GM23338 (cell line): ENCODE measurements around the gene ZBTB44. TPM values are rescaled to one million over a fixed set of nuclear protein-coding genes. Genes with fewer than 3 reads are reported as not detected.
"Not testable (repeated sequence)": the region's sequence is repeated elsewhere in the genome, so short reads cannot be mapped to it uniquely, and the experiment has no call there.

Experiments used
- ATAC-seq: fragments of 200-7000 bp; cut with Tn5 transposase; 3 replicates; pipeline ENCODE4 v1.9.1; 2020
- DNase-seq: peaks from one replicate; pipeline ENCODE4 v3.0.0-alpha.2; 2015; ENCODE audit warnings: low spot score
- H2AFZ ChIP-seq: fragments of 200-600 bp; sonication (generic); 2 replicates; pipeline ENCODE4 v1.8.0; 2016; ENCODE audit warnings: antibody characterized with exemption, mild to moderate bottlenecking, moderate library complexity
- H3F3A ChIP-seq: fragments of 200-600 bp; sonication (generic); replicated peaks from 2 replicates; pipeline ENCODE4 v1.8.0; 2017; ENCODE audit warnings: antibody characterized with exemption, mixed run types, low read depth
- H3K27ac ChIP-seq: fragments of 200-600 bp; sonication (generic); 2 replicates; pipeline ENCODE4 v1.6.1; 2016; ENCODE audit warnings: low read depth
- H3K27me3 ChIP-seq: fragments of 200-600 bp; sonication (generic); 2 replicates; pipeline ENCODE4 v1.8.0; 2016; ENCODE audit warnings: mild to moderate bottlenecking, mixed run types, moderate library complexity; ENCODE audit not compliant: insufficient read depth
- H3K36me3 ChIP-seq: fragments of 200-600 bp; sonication (generic); 2 replicates; pipeline ENCODE4 v1.8.0; 2016; ENCODE audit warnings: mild to moderate bottlenecking; ENCODE audit not compliant: insufficient read depth
- H3K4me1 ChIP-seq: fragments of 200-600 bp; sonication (generic); 2 replicates; pipeline ENCODE4 v1.8.0; 2016; ENCODE audit warnings: mild to moderate bottlenecking, moderate library complexity; ENCODE audit not compliant: insufficient read depth
- H3K4me2 ChIP-seq: fragments of 200-600 bp; sonication (generic); 2 replicates; pipeline ENCODE4 v1.7.1; 2017; ENCODE audit warnings: mixed run types
- H3K4me3 ChIP-seq: fragments of 200-600 bp; sonication (generic); 2 replicates; pipeline ENCODE4 v1.6.1; 2016; ENCODE audit warnings: mixed run types
- H3K79me2 ChIP-seq: fragments of 200-600 bp; sonication (generic); replicated peaks from 2 replicates; pipeline ENCODE4 v1.8.0; 2017; ENCODE audit warnings: mild to moderate bottlenecking; ENCODE audit not compliant: insufficient read depth
- H3K9me2 ChIP-seq: fragments of 200-600 bp; sonication (generic); 2 replicates; pipeline ENCODE4 v1.8.0; 2017; ENCODE audit not compliant: insufficient read depth
- H4K20me1 ChIP-seq: fragments of 200-600 bp; sonication (generic); replicated peaks from 2 replicates; pipeline ENCODE4 v1.8.0; 2017; ENCODE audit warnings: mild to moderate bottlenecking; ENCODE audit not compliant: insufficient read depth
- H3K27ac Mint-ChIP-seq: 2 replicates; pipeline ENCODE4 v1.8.0; 2020; ENCODE audit warnings: inconsistent platforms, mild to moderate bottlenecking, moderate library complexity, mixed read lengths
- H3K27me3 Mint-ChIP-seq: 3 replicates; pipeline ENCODE4 v1.8.0; 2022; ENCODE audit warnings: low read depth, mild to moderate bottlenecking, moderate library complexity, mixed read lengths, inconsistent platforms; ENCODE audit not compliant: insufficient read depth, poor library complexity
- H3K36me3 Mint-ChIP-seq: 3 replicates; pipeline ENCODE4 v1.8.0; 2021; ENCODE audit warnings: low read depth, mild to moderate bottlenecking, inconsistent platforms, moderate library complexity, mixed read lengths
- H3K4me1 Mint-ChIP-seq: 3 replicates; pipeline ENCODE4 v1.8.0; 2020; ENCODE audit warnings: mild to moderate bottlenecking, inconsistent platforms, mixed read lengths
- H3K4me3 Mint-ChIP-seq: 3 replicates; pipeline ENCODE4 v1.8.0; 2021; ENCODE audit warnings: moderate library complexity, mild to moderate bottlenecking, inconsistent platforms, mixed read lengths
- H3K9me3 Mint-ChIP-seq: 3 replicates; pipeline ENCODE4 v1.8.0; 2020; ENCODE audit warnings: moderate library complexity, mild to moderate bottlenecking, inconsistent platforms, mixed read lengths
- CREB1 ChIP-seq: fragments of 250-450 bp; sonication (Bioruptor Pico); IDR thresholded peaks from 2 replicates; pipeline ENCODE4 v1.5.0; 2020; ENCODE audit warnings: low read depth, mild to moderate bottlenecking, moderate library complexity
- ETS1 ChIP-seq: IDR thresholded peaks from 2 replicates; pipeline ENCODE4 v1.6.1; 2016; ENCODE audit warnings: antibody characterized with exemption
- EZH2 ChIP-seq: fragments of 200-600 bp; sonication (generic); IDR thresholded peaks from one replicate; pipeline ENCODE4 v1.8.0; 2017; ENCODE audit warnings: antibody characterized with exemption, mild to moderate bottlenecking, low read depth; ENCODE audit not compliant: unreplicated experiment
- JUNB ChIP-seq: IDR thresholded peaks from one replicate; pipeline ENCODE4 v1.6.1; 2016; ENCODE audit warnings: antibody characterized with exemption; ENCODE audit not compliant: unreplicated experiment
- ZNF331 ChIP-seq: fragments of 250-450 bp; sonication (Bioruptor Pico); IDR thresholded peaks from 2 replicates; pipeline ENCODE4 v1.5.0; 2020; ENCODE audit warnings: low read depth, mild to moderate bottlenecking, moderate library complexity
- ZNF462 ChIP-seq: fragments of 250-450 bp; sonication (Bioruptor Pico); IDR thresholded peaks from 2 replicates; pipeline ENCODE4 v1.5.0; 2020; ENCODE audit warnings: mild to moderate bottlenecking, moderate library complexity
- polyA plus RNA-seq: library from polyadenylated mRNA; unstranded; fragments of >200 nt; fragmentation: Nextera tagmentation; extraction: Ambion mirVana; gene quantifications from 2 replicates; pipeline ENCODE4 v1.2.1, GENCODE V29; 2016
- total RNA-seq: library from RNA; depleted of rRNA; stranded (reverse); fragments of >200 nt; shearing (Covaris generic); gene quantifications from 2 replicates; pipeline ENCODE4 v1.2.3, GENCODE V29; 2014
- TF ChIP-seq, protein P1 (sequence below), 2 experiments: fragments of 200-600 bp in 1 of 2; sonication (generic) in 1 of 2; conservative IDR thresholded peaks; 2 replicates each; pipeline versions ENCODE4 v1.5.1 to v1.6.1; 2016 to 2017; ENCODE audit warnings: antibody characterized with exemption in 2 of 2, low read depth in 2 of 2, mild to moderate bottlenecking in 2 of 2, moderate library complexity in 1 of 2
- TF ChIP-seq, protein P2 (sequence below): IDR thresholded peaks from one replicate; pipeline ENCODE4 v1.6.1; 2018; ENCODE audit warnings: antibody characterized with exemption; ENCODE audit not compliant: unreplicated experiment

The ZBTB44 gene
- total and polyA plus RNA-seq, 2 experiments from 2014 or later, result 61.2 to 102 TPM

DNA sequence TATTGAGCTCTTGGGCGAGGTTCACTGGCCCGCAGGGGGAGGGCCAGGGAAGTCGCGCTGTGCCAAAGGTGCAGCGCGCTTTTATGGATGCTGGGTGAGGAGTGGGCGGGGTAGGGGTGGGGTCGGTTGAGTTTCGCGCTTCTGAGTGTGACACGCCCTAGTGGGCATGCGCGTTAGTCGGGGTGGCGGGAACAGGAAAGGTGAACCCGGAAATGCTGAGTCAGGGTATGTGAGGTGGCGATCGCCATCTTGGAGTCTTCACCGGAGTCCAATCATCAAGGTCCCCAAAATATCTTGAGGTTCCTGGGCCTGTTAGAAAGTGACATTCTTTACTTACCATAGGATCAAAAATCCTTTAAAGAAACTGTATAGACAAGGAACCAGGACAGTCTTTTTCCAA is 16.7 kb upstream of the ZBTB44 start:
- H3K4me3 Mint-ChIP-seq, result not testable (repeated sequence)

DNA sequence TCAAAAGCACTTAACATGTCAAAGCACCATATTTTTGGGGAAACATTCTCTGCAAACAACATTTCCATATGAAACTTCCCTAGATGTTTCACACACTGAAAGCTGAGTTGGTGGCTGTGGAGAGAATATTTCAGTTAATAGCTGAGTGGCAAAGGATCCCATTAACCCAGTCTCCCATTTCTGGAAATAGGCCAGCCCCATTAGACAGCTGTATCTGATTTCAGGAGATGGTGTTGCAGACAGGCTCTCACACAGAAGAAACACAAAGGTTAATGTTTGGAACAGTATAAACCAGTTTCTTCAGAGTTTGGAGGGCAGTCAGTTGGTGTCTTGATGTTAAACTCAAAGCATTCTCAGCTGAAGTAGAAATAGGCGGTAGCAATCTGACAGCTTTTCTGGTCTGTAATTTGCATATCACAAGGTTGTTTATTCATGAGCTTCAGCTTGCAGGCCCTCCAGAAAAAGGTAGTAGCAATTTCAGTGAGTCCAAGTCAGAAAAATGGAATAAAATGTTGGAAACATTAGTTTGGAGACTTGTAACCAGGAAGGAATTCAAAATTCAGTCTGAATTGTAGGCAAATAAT is 15.5 kb upstream of the ZBTB44 start:
- H3K27ac Mint-ChIP-seq, result no peak overlapping the region
- H3K27ac ChIP-seq, result no peak overlapping the region; the same call in 1 of the 2 replicates
- TF ChIP-seq, protein P1, sequence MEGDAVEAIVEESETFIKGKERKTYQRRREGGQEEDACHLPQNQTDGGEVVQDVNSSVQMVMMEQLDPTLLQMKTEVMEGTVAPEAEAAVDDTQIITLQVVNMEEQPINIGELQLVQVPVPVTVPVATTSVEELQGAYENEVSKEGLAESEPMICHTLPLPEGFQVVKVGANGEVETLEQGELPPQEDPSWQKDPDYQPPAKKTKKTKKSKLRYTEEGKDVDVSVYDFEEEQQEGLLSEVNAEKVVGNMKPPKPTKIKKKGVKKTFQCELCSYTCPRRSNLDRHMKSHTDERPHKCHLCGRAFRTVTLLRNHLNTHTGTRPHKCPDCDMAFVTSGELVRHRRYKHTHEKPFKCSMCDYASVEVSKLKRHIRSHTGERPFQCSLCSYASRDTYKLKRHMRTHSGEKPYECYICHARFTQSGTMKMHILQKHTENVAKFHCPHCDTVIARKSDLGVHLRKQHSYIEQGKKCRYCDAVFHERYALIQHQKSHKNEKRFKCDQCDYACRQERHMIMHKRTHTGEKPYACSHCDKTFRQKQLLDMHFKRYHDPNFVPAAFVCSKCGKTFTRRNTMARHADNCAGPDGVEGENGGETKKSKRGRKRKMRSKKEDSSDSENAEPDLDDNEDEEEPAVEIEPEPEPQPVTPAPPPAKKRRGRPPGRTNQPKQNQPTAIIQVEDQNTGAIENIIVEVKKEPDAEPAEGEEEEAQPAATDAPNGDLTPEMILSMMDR (conservative IDR thresholded peaks at IDR 0.05; ENCODE audit: low read depth in 2 of 2), result no peak
- TF ChIP-seq, protein P2, sequence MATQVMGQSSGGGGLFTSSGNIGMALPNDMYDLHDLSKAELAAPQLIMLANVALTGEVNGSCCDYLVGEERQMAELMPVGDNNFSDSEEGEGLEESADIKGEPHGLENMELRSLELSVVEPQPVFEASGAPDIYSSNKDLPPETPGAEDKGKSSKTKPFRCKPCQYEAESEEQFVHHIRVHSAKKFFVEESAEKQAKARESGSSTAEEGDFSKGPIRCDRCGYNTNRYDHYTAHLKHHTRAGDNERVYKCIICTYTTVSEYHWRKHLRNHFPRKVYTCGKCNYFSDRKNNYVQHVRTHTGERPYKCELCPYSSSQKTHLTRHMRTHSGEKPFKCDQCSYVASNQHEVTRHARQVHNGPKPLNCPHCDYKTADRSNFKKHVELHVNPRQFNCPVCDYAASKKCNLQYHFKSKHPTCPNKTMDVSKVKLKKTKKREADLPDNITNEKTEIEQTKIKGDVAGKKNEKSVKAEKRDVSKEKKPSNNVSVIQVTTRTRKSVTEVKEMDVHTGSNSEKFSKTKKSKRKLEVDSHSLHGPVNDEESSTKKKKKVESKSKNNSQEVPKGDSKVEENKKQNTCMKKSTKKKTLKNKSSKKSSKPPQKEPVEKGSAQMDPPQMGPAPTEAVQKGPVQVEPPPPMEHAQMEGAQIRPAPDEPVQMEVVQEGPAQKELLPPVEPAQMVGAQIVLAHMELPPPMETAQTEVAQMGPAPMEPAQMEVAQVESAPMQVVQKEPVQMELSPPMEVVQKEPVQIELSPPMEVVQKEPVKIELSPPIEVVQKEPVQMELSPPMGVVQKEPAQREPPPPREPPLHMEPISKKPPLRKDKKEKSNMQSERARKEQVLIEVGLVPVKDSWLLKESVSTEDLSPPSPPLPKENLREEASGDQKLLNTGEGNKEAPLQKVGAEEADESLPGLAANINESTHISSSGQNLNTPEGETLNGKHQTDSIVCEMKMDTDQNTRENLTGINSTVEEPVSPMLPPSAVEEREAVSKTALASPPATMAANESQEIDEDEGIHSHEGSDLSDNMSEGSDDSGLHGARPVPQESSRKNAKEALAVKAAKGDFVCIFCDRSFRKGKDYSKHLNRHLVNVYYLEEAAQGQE, result no peak
- TF ChIP-seq JUNB (no peak), ZNF462 (CRISPR knock-in tag) (no peak), ZNF331 (CRISPR knock-in tag) (no peak), ETS1 (no peak), CREB1 (no peak), EZH2 (no peak)

More for the DNA sequence above, 16.7 kb upstream of the ZBTB44 start:
- H3K4me1 ChIP-seq, result peaks cover 11% of the 10 kb centered on the region
- H3K9me3 Mint-ChIP-seq, result peaks cover 15% of the 10 kb centered on the region; the same call in 2 of the 3 replicates
- H2AFZ ChIP-seq, H3K27me3 Mint-ChIP-seq, H3K79me2 ChIP-seq, H3K27ac ChIP-seq, H3K4me2 ChIP-seq, H4K20me1 ChIP-seq, ATAC-seq, H3K27ac Mint-ChIP-seq, H3K27me3 ChIP-seq, H3F3A ChIP-seq, H3K9me2 ChIP-seq, H3K4me3 ChIP-seq, H3K36me3 ChIP-seq: not testable (repeated sequence)
- DNase-seq, result peak; percentile 28
- H3K36me3 Mint-ChIP-seq, result peaks cover 21% of the 10 kb centered on the region; the same call in 2 of the 3 replicates
- peaks cover 11% of the 10 kb centered on the region for H3K4me1 Mint-ChIP-seq

More for the DNA sequence above, 15.5 kb upstream of the ZBTB44 start:
- H3K4me2 ChIP-seq, result peak overlapping the region; percentile 49; the same call in 1 of the 2 replicates
- no peak overlapping the region for H3K4me3 ChIP-seq
- peaks cover 2% of the 10 kb centered on the region for H3K27me3 Mint-ChIP-seq
- no peaks in the 10 kb centered on the region; the same call in 1 of the 2 replicates for H3F3A ChIP-seq
- H2AFZ ChIP-seq, result no peak overlapping the region
- DNase-seq, result peak; percentile 21
- H3K4me1 Mint-ChIP-seq, result peaks cover 11% of the 10 kb centered on the region
- H3K4me1 ChIP-seq, result peaks cover 11% of the 10 kb centered on the region
- H3K27me3 ChIP-seq, result no peaks in the 10 kb centered on the region
- H3K9me2 ChIP-seq, result peaks cover 3% of the 10 kb centered on the region; the same call in 1 of the 2 replicates
- no peaks in the 10 kb centered on the region for H3K79me2 ChIP-seq
- peaks cover 22% of the 10 kb centered on the region; the same call in 2 of the 3 replicates for H3K36me3 Mint-ChIP-seq
- peaks cover 9% of the 10 kb centered on the region; the same call in 1 of the 3 replicates for H3K9me3 Mint-ChIP-seq
- ATAC-seq, result no peak
- no peak overlapping the region for H3K4me3 Mint-ChIP-seq
- H4K20me1 ChIP-seq, result no peaks in the 10 kb centered on the region
- no peaks in the 10 kb centered on the region for H3K36me3 ChIP-seq
